GM18517 (cell line): Measurements from ENCODE around the gene MOCS1.
"Not testable (repeated sequence)": the region's sequence is repeated elsewhere in the genome, so short reads cannot be mapped to it uniquely, and the experiment has no call there.

Source experiments
- ATAC-seq: cut with Tn5 transposase; IDR thresholded peaks from one replicate; pipeline ENCODE4 v1.9.1; 2021; ENCODE audit warnings: mild to moderate bottlenecking, moderate library complexity; ENCODE audit not compliant: unreplicated experiment

MOCS1 gene

DNA sequence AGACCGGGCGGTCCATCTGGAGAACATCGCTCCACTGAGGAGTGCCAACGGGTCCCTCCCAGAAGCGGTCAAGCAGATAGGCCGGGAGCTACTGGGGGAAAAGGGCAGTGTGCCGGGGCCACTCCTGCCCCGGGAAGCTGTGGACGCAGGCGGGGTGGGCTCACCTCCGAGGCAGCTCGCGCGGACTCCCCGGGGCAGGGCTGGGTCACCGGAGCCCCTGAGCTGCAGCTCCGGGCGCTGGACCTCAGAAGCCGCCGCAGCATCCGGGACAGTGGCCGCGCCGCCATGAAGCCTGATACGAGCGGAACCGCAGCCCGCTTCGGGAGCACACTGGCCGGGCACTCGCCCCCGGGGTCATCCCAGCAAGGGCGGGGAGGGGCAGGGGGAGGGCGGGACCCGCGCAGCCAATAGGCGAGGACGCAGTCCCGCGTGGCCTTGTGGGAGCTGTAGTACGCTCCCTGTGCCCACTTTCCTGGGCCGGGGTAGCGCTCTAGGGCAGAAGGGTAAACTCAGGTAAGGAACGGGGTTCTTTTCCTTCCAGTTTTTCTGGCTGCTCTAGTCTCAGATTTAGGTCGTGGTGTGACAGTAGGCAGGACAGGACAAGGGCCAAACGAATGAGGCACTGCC is at the start of gene MOCS1:
MOCS1 (minus strand) TSS at position 332 of the 627 bp plus-strand sequence; CDS start at position 287, 45 bp downstream.
- ATAC-seq = no peak

DNA sequence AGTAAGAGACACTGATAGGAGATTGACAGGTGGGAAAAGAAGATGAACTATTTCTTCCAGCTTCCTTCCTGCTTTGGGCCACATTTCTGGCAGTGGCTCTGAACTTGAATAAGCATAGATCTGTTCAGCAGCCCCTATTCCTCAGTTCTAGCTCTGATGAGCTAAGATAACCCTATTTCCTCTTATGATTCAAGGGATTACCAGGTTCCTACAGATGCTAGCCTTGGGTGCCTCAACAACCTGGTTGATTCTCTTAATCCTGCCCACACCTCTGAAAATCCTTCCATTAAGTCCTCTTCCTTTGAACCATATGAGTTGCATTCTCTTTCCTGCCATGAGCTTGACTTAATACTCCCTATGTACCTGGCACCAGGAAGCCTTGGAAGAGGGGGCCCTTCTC is 49.8 kb upstream of the MOCS1 start:
- no peak for ATAC-seq

DNA sequence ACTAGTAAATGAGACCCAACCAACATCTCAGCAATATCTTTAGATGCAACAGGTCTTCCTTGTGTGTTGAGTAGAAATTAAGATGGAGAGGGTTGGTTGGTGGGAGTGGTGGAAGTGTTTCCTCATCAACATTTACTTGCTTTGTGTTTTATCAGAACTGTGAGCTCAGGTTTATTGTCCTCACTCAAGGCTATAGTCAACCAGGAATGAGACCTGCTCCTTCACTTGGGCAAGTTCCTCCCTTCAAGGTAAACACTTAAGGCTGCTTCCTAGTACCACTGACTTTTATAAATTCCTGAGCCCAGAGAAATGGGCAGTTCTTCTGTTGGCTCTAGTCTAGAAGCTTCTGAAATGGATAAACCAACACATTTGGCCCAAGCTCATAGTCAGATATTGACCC is 48.9 kb upstream of the MOCS1 start:
- no peak for ATAC-seq

DNA sequence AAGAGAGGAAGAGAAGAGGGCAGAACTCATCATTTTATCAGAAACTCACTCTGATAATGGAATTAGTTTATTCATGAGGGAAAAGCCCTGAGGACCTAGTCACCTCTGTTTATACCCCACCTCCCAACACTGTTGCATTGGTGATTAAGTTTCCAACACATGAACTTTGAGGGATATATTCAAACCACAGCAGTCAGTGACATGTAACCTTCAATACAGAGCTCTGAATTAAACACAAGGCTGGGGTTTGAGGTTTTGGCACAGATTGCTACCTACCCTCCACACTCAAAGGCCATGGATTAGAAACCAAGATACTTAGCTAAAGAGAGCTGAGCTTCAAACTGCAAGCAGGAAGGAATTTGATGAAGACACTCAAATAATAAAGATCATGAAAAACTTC is 48.5 kb upstream of the MOCS1 start:
- ATAC-seq = no peak

DNA sequence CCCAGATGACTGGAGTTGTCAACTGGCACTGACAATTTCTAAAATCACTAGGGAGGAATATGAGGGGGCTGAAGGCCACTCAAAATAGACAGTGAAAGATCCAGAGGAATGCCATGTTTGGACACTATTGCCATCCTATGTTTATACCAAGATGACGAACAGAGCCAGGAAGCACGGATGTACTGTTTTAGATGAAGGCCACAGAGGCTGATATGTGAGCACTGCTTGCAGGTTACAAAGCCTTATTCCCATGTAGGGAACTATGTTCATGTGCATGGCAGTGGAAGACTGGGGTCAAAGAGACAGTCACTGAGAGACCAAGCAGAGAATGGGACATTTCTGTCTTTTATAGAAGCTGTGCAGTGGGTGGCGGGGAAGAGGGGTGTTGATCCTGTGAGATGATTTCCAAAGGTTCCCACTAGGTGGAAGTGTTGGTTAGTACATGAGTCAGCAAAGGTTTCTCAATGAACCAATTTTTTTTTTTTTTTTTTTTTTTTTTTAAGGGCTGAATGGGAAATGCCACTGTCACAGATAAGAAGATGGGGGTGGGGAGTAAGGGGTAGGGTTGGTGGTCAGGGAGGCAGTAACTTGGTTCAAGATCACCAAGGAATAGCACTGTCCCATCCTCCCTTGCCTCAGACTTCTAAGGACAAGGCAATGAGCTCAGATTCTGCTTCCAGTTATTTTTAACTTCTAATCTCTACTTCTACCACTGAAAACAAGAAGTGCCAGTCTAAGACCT is 46.7 kb upstream of the MOCS1 start:
- no peak for ATAC-seq

DNA sequence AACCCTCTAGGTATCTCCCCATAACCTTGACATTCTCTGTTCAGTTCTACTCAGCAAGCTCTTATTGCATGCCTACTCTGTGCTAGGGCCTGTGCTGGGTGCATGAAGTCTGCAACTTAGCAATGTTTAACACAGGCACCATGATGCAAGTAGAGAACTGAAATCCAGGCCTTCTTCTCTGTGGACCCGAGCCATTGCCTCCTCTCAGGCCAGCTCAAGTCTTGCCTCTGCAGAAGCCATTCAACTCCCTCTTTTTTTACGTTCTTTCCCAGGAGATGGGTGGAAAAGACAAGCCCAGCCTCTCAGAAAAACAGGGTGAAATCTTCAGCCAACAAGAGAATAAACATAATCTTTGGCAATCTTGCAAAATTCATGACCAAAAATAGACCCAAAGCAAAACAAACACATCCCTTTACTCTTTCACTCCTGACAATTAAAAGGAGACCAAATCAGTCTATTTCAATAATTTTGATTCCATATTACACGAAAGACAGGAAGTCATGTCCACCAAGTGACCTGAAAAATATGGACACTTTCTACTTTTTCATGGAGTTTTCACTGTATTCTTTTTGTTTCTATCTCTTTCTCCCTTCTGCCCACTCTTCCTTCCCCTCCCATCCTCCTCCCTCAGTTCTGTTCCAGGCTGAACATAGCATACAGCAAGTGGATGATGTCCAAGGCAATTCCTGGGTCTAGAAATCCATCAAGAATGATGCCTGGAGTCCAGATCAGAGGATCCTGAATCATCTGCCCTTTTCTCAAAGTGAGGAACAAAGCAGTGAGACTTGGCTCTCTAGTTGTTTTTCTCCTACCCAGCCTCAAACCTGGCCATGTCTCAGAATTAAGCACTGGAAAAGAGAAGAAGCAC is 45.4 kb upstream of the MOCS1 start:
- ATAC-seq = no peak

DNA sequence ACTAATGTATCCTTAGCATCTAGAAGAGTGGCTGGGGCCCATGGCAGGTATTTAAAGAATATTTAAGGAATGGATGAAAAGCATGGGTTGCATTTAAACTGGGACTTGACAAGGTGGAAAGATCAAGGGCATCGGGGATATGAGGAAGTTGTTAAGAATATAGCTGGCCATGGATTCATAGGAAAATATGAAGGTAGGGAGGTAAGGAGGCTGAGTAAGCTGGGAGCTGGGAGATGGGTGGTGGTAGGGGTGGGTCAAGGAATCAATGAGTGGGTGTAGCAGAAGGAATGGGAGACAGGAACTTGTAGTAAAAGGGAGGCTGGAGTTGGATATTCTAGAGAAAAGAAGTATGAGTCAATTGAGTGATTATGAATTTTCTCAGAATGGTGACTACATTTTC is 44.0 kb upstream of the MOCS1 start:
- ATAC-seq = no peak

DNA sequence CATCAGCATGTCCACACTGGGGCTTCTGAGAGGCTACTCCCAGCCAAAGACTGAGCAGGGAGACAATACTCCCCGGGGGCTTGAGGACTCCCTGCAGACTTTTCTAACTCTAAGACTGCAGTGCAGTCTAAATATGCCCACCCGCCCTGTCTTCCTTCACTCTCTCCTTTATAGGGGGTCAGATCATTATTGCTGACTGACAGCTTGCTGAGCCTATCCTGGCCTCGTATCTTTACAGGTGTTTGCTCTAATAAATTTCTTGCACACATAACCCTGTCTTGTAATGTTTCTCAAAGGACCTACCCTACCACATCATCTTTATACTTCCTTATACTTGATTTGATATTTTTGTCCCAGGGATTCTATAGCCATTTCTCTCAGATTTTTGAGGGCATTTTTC is 39.4 kb upstream of the MOCS1 start:
- no peak for ATAC-seq

DNA sequence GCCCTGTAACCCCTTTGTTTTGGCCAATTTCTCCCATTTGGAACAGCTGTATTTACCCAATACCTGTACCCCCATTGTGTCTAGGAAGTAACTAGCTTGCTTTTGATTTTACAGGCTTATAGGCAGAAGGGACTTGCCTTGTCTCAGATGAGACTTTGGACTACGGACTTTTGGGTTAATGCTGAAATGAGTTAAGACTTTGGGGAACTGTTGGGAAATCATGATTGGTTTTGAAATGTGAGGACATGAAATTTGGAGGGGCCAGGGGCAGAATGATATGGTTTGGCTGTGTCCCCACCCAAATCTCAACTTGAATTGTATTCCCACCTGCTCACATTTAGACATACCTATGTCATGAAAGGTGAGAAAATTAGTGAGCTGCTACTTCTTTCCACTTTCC is 38.5 kb upstream of the MOCS1 start:
- ATAC-seq = not testable (repeated sequence)

DNA sequence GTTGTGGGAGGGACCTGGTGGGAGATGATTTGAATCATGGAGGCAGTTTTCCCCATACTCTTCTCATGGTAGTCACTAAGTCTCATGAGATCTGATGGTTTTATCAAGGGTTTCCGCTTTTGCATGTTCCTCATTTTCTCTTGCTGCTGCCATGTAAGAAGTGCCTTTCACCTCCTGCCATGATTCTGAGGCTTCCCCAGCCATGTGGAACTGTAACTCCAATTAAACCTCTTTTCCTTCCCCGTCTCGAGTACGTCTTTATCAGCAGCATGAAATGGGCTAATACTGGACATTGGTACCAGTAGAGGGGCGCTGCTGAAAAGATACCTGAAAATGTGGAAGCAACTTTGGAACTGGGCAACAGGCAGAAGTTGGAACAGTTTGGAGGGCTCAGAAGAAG is 36.9 kb upstream of the MOCS1 start:
- not testable (repeated sequence) for ATAC-seq

DNA sequence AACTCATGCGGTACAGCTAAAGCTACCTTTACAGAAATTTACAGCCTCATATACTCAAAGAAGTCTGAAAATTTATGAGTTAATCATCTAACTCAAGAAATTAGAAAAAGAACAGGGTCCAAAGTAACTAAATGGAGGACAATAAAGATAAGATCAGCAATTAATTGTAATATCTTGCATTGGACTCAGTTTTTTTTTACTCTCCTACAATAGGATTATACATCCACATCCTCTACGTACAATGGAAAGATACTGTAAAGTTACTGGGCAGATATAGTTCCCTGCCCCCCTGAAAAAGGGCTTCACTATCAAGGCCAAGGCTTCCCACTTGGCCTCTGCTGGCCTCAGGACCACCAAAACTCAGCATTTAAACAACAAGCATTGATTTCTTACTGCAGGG is 31.5 kb upstream of the MOCS1 start:
- ATAC-seq = no peak

DNA sequence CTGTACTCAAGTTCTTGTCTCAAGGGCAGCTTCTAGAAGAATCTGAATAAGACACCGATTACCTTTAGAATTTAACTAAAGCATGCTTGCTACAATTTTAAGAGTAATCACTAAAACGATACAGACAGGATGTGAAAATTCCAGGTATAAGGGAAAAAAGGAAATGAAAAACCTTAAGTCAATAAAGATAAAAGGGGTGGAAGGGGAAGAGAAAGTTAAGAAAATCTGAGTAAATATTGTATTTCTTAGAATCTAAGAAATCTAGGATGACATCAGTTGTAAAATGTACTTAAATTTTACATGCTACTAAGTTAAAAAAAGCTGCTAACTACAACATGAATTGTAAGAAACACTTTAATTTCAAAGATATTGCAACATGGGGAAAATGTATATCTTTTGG is 30.3 kb upstream of the MOCS1 start:
- no peak for ATAC-seq

DNA sequence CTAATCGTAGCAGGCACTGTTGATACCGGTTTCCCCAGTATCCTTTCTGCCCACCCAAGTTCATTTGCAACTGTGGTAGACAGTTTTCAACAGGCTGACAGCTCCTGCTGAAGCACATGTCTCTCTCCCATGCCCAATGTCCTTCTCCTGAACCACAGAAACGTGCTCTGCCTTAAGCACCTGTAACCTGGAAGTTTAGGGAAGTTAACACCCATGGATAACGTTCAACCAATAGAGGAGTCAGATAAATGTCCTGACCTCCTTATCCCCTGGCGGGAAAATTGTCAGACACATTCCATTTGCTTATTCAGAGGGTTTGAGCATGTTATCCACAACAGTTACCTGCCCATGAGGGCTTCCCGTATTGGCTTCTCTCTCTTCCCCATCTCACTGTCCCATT is 29.8 kb upstream of the MOCS1 start:
- ATAC-seq = no peak

DNA sequence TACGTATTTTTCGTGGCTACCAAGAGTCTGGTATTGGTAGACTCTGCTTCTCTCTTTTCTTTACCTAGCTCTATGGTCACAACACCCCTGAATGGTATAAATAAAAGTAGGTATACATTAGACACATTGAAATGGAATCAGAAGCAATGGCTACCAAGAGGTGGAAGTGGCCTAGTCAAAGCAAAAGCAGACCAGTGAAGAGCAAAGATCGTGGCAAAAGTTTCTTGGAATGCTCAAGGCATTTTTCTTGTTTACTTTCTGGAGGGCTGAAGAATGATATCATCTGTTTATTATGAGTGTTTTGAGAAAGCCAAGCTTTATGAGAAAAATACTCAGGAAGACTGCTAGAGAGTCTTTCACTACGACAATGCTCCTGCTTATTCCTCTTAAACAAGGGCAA is 28.6 kb upstream of the MOCS1 start:
- no peak for ATAC-seq

DNA sequence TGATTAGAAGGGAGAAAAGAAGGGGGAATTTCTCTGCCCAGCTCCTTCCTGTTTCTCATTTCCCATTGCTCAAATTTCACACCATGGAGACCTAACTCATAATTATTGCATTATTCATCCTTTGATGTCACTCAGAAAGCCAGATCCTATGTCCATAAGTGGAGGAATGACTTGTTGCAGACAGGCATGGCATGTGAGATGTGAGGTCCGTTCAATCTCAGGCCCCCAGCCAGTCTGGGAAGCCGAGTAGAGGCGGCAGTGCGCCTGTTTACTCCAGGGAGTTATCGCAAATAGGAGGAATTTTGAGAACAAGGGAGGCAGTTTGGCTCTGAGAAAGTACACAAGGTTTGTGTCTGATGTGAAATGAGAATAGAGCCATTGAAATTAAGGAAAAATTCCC is 26.9 kb upstream of the MOCS1 start:
- no peak for ATAC-seq

DNA sequence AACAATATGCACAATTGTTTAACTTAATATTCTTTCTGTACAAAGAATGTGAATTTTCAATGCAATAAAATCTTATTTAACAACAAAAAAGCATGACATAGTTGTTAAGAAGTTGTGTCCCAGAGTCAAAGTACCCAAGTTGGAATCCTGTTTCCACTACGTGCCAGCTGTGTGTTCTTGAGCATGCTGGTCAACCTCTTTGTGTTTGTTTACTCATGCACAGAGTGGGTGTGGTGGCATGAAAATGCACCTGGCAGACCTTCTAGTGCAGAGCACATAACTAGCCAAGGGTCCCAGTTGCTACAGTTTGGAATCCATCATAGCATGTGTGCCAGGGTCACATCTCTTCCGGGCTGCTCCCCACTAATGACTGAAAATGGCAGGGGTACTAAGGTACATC is 24.7 kb upstream of the MOCS1 start:
- no peak for ATAC-seq

DNA sequence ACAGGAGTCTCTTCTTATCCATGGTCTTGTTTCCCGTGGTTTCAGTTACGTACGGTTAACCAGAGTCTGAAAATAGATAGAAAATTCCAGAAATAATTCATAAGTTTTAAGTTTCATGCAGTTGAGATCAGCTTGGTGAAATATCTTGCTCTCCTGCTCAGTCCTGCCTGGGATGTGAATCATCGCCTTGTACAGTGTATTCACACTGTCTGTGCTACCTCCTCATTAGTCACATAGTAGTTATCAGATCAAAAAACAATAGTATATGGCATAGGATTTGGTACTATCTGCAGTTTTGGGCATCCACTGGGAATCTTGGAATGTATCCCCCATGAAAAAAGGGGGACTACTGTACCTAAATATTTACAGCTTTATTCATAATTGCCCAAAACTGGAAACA is 22.7 kb upstream of the MOCS1 start:
- ATAC-seq = no peak

DNA sequence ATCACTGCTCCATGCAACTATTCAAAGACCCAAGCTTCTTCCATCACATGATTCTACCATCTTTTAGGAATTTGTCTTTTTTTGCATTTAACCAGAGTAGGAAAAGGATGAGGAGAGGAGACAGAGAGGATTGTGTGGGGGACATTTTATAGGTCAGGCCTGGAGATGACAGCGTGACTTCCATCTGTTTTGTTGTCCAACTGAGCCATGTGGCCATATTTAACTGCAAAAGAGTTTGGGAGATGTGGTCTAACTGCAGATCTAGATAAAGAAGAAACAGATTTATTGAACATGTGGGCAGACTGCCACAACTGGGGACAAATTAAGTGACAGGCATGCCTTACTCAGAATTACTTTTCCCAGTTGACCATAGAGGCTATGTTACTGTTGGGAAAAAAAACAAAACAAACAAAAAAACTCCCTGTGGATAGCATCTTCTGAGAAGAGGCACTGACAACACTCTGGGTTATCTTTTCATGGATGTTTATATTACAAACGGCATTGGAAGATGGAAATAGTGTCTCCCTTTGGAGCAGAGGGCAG is 18.9 kb upstream of the MOCS1 start:
- no peak for ATAC-seq

DNA sequence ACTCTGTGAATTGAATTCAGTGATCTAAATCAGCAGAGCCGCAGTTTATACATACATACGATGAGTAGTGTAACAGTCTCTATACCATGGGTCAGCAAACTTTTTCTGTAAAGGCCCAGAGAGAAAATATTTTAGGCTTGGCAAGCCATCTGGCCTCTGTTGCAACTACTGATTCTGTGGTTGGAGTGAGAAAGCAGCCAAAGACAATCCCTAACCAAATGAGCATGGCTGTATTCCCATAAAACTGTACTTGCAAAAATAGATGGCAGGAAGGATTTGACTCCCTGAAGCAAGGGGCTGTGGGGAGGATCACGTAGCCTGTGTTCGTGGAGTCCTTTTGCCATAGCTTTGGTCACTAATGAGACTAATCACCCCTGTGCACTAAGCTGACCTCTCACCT is 17.9 kb upstream of the MOCS1 start:
- no peak for ATAC-seq

DNA sequence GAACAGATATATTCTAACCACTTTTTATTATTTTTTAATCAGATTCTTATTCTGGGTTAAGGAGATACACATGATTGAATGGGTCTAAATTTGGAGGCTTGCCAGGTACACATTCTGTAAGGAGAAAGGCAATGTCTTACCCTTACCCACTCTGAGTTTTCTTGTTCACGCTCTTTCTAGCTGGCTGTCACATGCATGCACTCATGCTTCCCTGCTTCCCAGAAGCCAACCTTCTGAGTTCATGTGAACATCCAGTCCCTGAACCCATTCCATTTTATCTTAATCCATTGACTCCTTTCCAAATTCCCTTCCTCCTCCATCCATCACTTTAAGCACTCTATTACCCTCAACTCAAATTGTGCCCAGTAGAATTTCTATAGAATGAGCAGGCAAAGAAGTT is 17.5 kb upstream of the MOCS1 start:
- no peak for ATAC-seq

DNA sequence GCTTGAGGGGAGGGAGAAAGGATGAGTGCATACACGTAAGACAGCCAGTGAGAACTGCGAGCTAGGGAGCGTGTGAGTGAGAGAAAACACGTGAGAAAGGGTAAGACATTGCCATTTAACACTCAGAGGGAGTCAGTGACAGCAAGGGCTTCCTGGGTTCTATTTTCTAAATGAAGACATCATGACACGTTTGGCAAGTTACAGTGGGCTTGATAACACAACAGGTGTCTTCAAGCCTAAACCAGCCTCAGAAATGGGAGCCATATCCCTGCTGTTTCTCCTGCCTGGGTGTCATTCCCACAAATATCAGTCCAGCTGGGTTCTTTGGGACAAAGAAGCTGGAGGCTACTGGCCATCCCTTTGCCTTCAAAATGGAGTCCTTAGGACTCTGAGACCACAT is 16.9 kb upstream of the MOCS1 start:
- no peak for ATAC-seq
